SK-N-MC (cell line): ENCODE results near the gene RASSF3.

Experiments used
- EZH2 ChIP-seq: fragments of 200-600 bp; sonication (generic); IDR thresholded peaks from one replicate; pipeline ENCODE4 v1.6.1; 2017; ENCODE audit warnings: antibody characterized with exemption
- POLR2AphosphoS5 ChIP-seq: IDR thresholded peaks from 2 replicates; pipeline ENCODE4 v1.6.1; 2012; ENCODE audit warnings: mild to moderate bottlenecking, low read depth, low read length, borderline replicate concordance

- no peak for TF ChIP-seq EZH2
- TF ChIP-seq POLR2AphosphoS5: no peak
Measured at GRCh38 chr12:64723630-64724029, 113.3 kb downstream of the RASSF3 start.
